Activated naive CD4-positive, alpha-beta T cell treated with anti-CD3 and anti-CD28 coated beads, Interleukin-2, amount 50 U/mL, for 72 hours (primary cell): ENCODE measurements around the gene COPZ1. TPM values are rescaled to one million over a fixed set of nuclear protein-coding genes. Genes with fewer than 3 reads are reported as not detected.

ENCODE experiments used
- ATAC-seq, 2 donors: fragments of 150-1000 bp; cut with Tn5 transposase; 2 replicates each; pipeline ENCODE4 v1.10.0; 2021; ENCODE audit warnings: mild to moderate bottlenecking in 2 of 2, moderate library complexity in 2 of 2
- DNase-seq, 2 donors: peaks; one replicate each; pipeline ENCODE4 v3.0.0; 2021 to 2022; ENCODE audit warnings: low spot score in 2 of 2
- H3K27ac Mint-ChIP-seq, 2 donors: one replicate each; pipeline ENCODE4 v1.8.0; 2022; ENCODE audit warnings: mild to moderate bottlenecking in 2 of 2, mixed read lengths in 2 of 2
- H3K36me3 Mint-ChIP-seq, 2 donors: one replicate each; pipeline ENCODE4 v1.8.0; 2022; ENCODE audit warnings: mixed read lengths in 2 of 2
- H3K9me3 Mint-ChIP-seq, 2 donors: one replicate each; pipeline ENCODE4 v1.8.0; 2022; ENCODE audit warnings: mixed read lengths in 2 of 2
- total RNA-seq, 2 donors: library from RNA; stranded (reverse); gene quantifications; one replicate each; pipeline ENCODE4 v1.2.3, GENCODE V29; 2022

COPZ1 gene
- total RNA-seq, 2 donors from 2014 or later: 99.1 to 101 TPM

DNA sequence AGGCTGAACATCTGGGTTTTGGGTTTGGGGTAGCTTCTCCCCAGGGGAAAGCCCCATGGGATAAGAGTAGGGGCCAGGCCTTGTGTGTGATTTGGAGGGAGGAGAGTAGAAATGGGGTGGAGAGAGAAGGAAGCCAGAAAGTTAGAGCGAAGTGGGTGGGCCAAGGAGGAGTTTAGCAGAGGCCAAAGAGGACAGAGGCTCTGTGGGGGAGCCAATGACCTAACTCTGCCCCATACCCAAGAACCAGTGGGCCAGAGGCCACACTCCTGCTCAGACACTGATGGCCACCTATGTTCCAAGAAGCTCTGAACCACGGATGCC is 50.3 kb downstream of the COPZ1 start:
- no peak for DNase-seq
- no peak for ATAC-seq
- Mint-ChIP-seq H3K27ac (peak overlapping the region in 1 of 2 donors; percentile 26), H3K36me3 (no peaks in the 10 kb centered on the region), H3K9me3 (no peaks in the 10 kb centered on the region)

DNA sequence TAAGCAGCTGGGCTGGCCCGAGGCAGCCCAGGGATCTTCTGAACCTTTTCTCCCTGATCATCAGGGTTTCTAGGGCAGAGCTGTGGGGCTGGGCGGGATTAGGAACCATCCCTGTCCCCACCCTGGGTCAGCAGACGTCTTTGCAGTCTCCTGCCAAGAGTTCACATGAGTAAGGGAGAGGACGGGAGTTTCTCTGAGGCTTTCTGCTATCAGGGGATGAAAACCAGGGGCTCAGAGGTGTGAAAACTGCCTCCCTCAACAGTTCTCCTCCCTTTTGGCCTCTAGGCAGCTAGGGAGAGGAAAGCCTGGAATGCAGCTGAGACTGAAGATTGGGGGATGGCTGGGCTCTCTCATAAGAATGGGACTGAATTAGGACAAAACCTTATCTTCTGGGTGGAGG is 51.7 kb downstream of the COPZ1 start:
- ATAC-seq: no peak
- Mint-ChIP-seq H3K36me3 (no peaks in the 10 kb centered on the region), H3K9me3 (no peaks in the 10 kb centered on the region), H3K27ac (peak overlapping the region; percentile 15 to 81)
- no peak for DNase-seq

DNA sequence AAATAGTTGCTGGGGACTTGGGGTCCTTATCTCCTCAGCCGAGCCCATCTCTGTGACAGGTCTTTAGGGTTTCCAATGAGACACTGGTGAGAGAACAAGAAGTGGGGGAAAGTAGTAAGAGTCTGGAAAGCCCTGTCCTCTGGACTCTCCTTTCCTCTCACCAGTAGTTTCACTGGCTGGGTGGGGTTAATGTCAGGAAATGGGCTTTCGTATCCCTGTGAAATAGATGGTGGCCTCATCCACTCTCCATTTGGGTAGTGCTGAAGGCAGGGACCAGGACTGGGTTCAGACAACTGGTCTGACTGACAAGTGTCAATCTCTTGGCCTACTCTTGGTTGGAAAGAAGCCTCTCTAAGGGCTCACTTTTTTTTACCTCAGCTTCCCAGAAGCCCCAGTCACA is 52.1 kb downstream of the COPZ1 start:
- no peaks in the 10 kb centered on the region for H3K36me3 Mint-ChIP-seq
- ATAC-seq (no peak), DNase-seq (no peak)
- peak overlapping the region; percentile 15 to 81 for H3K27ac Mint-ChIP-seq
- H3K9me3 Mint-ChIP-seq: no peaks in the 10 kb centered on the region

DNA sequence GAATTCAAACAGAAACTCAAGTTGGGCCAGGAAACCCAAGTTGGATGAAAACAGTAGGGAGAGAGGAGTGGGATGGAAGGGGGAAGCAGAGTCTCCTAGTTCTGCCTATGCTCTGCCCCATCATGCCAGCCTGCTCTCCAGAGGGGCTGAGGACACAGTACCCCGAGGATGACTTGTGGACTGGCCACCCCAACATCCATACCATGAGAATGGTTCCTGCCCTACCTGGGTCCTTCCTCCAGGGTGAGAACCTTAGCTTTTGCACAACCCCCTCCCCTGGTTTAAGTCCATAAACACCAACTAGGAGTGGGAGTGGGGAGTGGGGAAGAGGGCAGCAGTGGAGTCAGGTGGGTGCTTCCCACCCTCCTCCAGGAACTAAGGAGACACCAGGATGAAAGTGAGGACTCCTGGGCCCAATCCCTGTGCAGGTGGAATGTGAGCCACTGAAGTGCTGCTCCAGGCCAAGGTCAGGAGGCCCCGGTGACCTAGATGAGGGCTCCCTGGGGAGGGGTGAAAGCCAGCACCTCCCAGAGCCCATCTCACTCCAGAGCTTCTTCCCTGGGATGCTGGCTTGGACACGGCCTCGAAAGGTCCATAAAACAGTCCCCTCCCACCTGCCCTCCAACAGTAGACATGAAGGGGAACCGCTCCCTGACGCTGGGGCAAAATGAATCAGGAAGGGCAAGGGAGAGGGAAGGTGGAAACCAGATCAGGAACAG is 53.0 kb downstream of the COPZ1 start:
- DNase-seq (no peak), ATAC-seq (no peak)
- H3K9me3 Mint-ChIP-seq: no peaks in the 10 kb centered on the region
- no peak overlapping the region for H3K27ac Mint-ChIP-seq
- H3K36me3 Mint-ChIP-seq: no peaks in the 10 kb centered on the region

DNA sequence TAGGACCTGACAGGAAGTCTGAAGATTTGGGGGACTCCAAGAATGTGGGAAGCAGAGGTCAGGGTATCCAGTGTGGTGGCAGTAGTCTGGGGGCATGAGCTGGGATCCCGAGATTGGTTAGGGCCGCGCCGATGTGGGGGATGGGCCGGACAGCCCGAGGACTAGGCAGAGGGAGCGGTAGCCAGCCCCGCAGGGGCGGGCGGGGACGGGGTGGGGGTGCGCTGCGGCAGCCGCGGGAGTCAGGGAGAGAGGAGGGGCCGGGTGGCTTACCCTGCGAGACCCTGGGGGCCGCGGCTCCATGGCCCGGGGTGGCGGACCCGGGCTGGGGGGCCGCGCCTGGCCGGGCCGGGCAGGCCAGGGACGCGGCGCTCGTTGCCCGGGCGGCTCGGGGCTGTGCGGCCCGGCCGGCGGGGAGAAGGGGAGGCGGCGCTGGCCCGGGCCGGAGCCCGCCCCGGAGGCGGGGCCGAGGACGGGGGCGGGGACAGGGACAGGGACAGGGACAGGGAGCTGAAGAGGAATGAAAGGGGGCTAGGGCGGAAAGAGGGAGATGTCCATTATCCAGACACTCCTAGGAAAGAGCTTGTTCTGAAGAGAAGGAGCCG is 54.0 kb downstream of the COPZ1 start:
- H3K27ac Mint-ChIP-seq: no peak overlapping the region
- H3K36me3 Mint-ChIP-seq: no peaks in the 10 kb centered on the region
- ATAC-seq (peak; percentile 17 to 27), DNase-seq (no peak)
- no peaks in the 10 kb centered on the region for H3K9me3 Mint-ChIP-seq

DNA sequence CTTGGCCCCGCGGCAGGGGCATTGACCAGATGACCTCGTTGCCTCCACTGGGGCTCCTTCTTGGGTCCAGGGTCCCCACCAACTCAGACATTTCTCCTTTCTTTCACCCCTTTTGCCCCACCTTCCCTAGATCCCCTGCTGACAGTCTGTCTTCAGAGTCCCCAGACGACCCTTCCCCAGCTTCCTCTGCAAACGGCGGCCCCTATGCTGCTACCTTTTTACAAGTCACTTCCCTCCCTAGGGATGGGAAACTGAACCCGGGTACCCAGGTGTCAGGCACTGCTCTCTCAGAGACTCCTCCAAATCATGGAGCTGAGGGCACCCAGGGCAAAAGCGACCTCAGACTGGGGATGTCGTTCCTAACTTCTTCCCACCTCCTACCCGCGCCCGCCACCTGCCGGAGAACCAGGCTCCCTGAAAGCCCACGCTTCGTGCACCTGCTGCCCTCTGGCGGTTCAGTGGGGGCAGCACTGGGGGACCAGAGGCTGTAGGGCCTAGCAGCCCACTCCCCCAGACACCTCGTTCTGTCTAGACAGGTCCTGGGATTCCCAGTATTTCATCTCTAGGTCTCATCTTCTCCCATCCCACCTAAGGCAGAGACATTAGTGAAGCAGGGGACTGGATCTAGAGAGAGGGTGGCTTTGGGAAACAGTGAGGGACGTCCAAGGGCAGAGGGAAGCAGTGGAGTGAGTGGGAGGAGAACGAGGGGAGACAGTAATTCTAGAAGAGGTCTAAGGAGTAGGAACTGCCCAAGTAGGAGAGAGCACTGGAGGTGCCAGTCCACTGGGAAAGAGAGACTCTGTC is 54.7 kb downstream of the COPZ1 start:
- DNase-seq (peak; percentile 86 to 97), ATAC-seq (peak; percentile 88 to 90)
- Mint-ChIP-seq H3K9me3 (no peaks in the 10 kb centered on the region), H3K27ac (peak overlapping the region in 1 of 2 donors; percentile 10), H3K36me3 (no peaks in the 10 kb centered on the region)

DNA sequence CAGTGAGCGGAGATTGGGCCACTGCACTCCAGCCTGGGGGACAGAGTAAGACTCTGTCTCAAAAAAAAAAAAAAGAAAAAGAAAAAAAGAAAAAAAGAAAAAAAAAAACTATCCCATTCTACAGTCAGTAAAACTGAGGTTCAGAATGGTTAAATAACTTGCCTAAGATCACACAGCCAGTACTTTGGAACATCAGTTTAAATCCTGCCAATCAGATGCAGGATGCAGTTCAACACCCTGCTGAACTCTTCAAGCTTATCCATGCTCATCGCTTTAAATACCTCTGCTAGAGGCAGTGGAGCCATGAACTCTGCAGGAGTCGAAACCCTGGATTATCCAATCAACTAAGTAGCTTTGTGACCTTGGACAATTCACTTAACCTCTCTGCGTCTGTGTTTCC is 56.2 kb downstream of the COPZ1 start:
- ATAC-seq (no peak), DNase-seq (no peak)
- Mint-ChIP-seq H3K9me3 (no peaks in the 10 kb centered on the region), H3K27ac (no peak overlapping the region), H3K36me3 (no peaks in the 10 kb centered on the region)

DNA sequence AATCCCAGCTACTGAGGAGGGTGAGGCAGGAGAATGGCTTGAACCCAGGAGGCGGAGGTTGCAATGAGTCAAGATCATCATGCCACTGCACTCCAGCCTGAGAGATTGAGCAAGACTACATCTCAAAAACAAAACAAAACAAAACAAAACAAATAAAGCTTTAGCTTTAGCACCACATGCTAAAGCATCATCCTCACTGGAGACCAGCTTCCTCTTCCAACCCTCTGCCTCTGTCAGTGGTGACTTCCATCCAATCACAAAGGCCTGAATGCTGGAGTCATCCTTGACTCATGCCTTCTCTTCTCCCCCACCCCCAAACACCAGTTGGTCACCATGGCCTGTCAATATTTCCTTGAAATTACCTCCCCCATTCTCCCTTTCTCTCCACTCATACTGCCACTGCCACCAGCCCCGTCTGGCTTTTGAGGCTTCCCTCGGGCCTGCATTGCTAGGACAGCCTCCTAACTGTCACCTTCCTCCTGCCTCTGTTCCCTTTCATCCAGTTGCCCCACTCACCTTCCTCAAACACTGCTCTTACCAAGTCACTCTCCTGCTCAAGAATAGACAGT is 58.2 kb downstream of the COPZ1 start:
- Mint-ChIP-seq H3K36me3 (no peaks in the 10 kb centered on the region), H3K9me3 (no peaks in the 10 kb centered on the region), H3K27ac (peak overlapping the region in 1 of 2 donors; percentile 23)
- DNase-seq: no peak
- ATAC-seq: peak; percentile 68 to 79

DNA sequence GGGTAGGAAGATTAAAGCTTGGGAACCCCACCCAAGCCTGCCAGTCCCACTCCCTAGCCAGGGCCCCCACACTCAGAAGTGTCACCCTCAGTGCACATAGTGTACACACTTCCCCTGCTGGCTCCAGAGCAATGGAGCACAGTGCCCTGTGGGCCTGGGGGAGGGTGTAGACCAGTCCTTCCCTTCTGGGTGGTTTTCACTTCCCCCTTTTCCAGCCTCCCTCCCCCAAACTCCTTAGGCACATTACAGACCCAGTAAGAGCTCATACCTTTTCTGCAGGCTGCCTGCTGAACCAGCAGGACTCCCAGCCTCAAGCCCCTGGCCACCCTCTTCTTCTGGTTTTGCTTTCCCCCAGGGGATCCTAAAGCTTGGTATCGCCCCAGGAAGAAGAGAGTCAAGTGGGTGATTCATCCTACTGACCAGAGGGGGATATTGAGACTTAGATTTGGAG is 59.7 kb downstream of the COPZ1 start, which contains the start of gene ZNF385A:
Gene ZNF385A, minus strand, starts transcription at position 143 of the 451 bp plus-strand sequence. CDS start 219 bp downstream, outside the sequence.
- no peaks in the 10 kb centered on the region for H3K36me3 Mint-ChIP-seq
- ATAC-seq: no peak
- peak within 1 kb of the TSS in 1 of 2 donors; percentile 38 for H3K27ac Mint-ChIP-seq
- no peak for DNase-seq
- no peaks in the 10 kb centered on the region for H3K9me3 Mint-ChIP-seq

DNA sequence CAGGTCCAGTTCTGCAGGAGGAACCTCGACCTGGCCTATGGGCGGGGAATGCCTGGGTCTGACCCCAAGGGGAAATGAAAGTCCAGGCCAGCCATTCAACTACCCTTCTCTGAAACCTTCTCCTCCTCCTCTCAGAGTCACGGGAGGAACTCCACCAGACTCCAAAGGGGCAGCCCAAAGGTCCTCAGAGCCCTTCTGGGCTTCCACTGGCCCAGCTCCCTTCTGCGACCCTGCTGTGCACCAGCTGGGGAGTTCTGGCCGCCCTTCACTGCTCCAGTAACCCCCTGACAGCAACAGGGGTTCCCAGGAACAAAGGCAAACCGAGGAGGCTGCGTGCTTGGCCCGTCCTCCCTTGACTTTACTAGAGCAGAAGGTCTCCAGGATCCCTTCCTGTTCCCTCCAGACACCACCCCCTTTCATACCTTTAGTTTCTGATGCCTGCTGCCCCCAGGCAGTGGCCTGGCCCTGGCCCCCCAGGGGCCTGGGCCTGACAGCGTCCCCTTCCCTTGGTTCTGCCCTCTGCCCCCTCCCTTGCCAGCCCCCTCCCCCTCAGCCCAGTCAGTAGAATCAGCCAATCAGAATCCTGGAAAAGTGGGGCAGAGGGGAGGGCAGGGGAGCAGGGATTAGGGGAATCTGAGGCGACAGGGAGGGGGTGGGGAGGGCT is 60.5 kb downstream of the COPZ1 start:
- no peak overlapping the region for H3K27ac Mint-ChIP-seq
- H3K36me3 Mint-ChIP-seq: no peaks in the 10 kb centered on the region
- no peaks in the 10 kb centered on the region for H3K9me3 Mint-ChIP-seq
- DNase-seq: no peak
- no peak for ATAC-seq

DNA sequence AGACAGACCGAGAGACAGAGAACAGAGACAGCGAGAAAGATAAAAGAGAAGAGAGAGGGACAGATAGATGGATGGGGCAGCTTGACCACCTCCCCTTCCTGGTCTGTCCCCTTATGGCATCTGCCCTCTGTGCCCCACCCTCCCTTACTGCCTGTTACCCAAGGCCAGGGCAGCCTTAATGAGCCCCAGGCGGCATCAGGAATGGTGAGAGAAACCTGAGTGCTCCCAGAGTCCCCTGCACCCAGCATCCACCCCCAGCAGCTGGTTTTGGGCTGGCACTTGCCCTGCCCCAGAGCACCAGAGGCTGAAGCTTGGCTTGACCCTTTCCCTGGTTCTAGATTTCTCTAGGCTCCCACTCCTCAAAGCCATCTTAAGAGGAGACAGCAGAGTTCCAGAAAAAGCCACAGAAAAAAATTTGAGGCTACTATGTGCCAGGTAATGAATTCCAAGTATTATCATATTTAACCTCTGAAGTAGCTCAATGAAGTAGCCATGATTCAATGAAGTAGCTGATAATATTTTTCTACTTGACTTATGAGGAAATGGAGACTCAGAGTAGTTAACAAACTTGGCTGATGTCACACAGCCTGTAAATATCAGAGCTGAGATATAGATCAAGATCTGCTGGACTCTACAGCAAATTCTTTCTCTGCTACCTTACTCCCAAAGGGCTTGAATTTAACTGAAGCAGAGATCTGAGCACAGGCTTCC is 61.6 kb downstream of the COPZ1 start:
- Mint-ChIP-seq H3K36me3 (no peaks in the 10 kb centered on the region), H3K27ac (peak overlapping the region in 1 of 2 donors; percentile 22), H3K9me3 (no peaks in the 10 kb centered on the region)
- DNase-seq (no peak), ATAC-seq (no peak)

DNA sequence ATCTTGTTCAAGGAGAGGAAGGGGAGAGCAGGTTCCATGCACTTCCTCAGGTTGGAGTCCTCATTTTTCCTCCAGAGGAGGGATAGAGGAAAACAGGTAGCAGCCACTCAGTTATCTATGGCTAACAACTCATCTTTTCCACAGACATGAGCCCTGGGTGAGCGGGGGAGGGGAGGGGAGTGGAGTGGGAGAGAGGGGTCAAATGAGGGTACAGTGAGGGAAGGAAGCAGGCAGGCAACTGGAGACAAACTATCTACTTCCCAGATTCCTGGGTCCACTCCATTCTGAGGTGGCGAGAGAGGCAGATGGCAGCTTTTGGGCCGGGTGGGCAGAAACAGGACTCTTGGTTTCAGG is 62.2 kb downstream of the COPZ1 start:
- Mint-ChIP-seq H3K9me3 (no peaks in the 10 kb centered on the region), H3K36me3 (no peaks in the 10 kb centered on the region)

DNA sequence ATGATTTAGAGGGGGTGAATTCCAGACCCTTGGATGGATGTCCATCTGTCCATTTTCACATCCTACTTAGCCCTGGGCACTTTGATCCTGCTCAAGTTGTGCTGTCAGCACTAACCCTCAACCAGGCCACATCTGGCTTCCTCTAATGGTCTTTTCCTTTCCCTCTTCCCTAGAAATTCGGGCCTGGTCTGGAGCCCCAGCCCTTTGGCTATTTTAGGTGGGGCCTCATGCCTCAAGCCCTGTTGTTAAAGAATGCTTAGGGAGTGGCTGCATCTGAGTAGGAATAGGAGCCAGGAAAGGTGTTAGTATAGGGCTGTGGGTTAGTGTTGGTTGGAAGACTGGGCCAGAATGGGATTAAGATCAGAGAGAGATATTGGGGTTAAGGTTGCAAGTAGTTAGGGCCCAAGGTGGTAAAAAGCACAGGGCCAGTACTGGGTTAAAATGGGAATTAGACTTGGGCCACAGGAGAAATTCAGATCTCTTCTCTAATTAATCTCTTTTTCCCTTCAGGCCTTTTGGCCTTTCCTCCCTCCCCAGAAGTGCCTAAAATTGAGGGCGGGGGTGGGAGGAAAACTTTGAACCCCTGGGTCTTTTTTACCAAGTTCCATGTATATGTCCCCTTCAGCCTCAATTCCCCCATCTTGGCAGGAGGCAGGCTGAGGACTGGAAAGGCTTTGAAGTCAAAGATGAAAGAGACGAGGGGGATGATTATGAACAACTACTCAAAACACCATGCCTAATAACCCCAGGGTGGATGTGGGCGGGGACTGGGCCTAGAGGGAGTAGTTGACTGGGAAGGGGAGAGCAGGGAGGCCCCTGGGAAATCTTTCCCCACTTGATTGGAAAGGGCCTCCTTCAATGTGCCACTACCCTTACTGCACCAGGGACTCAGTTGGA is 63.6 kb downstream of the COPZ1 start:
- H3K27ac Mint-ChIP-seq: no peak overlapping the region
- H3K36me3 Mint-ChIP-seq: no peaks in the 10 kb centered on the region
- H3K9me3 Mint-ChIP-seq: no peaks in the 10 kb centered on the region
- DNase-seq (no peak), ATAC-seq (no peak)

More for the DNA sequence above, 62.2 kb downstream of the COPZ1 start:
- H3K27ac Mint-ChIP-seq: peak overlapping the region in 1 of 2 donors; percentile 22
- ATAC-seq: no peak
- DNase-seq: no peak

DNA sequence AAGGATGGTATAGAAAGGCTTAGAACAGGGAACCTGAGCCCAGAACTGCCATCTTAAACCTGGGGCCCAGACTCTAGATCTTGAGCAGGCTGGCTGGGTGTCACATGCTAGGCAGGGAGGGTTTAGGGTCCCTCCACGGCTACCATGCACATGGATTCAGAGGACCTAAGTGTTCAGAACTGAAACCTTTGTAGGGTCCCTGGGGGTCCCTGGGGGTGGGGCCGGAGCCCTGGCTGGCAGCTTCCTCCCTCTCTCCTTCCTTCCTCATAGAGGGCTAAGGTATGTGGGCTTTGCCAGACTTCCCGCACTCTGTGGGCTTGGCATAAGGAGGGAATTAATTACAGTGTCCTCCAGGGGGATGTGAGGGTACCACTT is 64.2 kb downstream of the COPZ1 start:
- no peak for ATAC-seq
- DNase-seq: no peak
- Mint-ChIP-seq H3K36me3 (no peaks in the 10 kb centered on the region), H3K9me3 (no peaks in the 10 kb centered on the region), H3K27ac (peak overlapping the region in 1 of 2 donors; percentile 39)

DNA sequence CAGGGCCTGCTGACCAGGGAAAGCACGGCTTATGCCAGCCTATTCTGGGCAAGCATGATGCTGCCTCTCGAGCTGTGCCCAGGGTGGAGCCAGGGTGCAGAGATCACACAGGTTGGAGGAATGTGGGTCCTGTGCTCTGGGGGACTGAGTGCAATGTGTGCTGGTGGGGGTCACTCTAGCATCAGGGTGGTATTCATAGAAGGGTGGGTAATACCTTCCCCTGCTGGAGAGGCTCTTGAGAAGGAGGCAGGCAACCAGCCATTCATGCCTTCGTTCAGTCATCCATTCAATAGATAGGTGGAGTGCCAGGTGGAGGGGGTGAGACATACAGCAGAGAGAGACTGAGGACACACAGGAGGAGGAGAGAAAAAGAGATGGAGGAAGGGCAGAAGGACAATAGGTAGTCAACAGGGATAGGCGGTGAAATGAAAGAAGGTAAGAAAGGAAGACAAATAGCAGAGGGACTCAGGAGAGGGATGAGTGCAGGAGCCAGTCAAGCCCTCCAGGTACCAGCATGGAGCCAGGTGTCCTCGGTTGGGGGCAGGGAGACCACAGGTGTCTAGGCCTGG is 64.8 kb downstream of the COPZ1 start:
- no peak for ATAC-seq

More for the DNA sequence above, 64.8 kb downstream of the COPZ1 start:
- Mint-ChIP-seq H3K36me3 (no peaks in the 10 kb centered on the region), H3K9me3 (no peaks in the 10 kb centered on the region), H3K27ac (peak overlapping the region in 1 of 2 donors; percentile 39)
- no peak for DNase-seq
